CD8-positive, alpha-beta memory T cell (primary cell): ENCODE results near the gene OPA1. TPM values are rescaled to one million over a fixed set of nuclear protein-coding genes. Genes with fewer than 3 reads are reported as not detected.

Experiments
- CTCF ChIA-PET: fragments of 350-600 bp; sonication (Branson Sonifier 250); formaldehyde crosslinking; loops from one replicate; lab custom pipeline; 2021; ENCODE audit warnings: antibody characterized with exemption; lab: Charles Lee
- POLR2A ChIA-PET: fragments of 350-600 bp; sonication (Branson Sonifier 250); formaldehyde crosslinking; loops from one replicate; lab custom pipeline; 2021; ENCODE audit warnings: antibody characterized with exemption; lab: Charles Lee
- DNase-seq, 5 donors: peaks; one replicate each; pipeline versions ENCODE4 v3.0.0 to v3.0.0-alpha.2; 2020 to 2022; ENCODE audit warnings: mixed read lengths in 1 of 5
- H3K27ac ChIP-seq: one replicate; pipeline ENCODE4 v1.7.0; 2013; ENCODE audit warnings: low read depth, mild to moderate bottlenecking, low read length, moderate library complexity
- H3K27me3 ChIP-seq: 2 replicates; pipeline ENCODE4 v1.7.0; 2013; ENCODE audit warnings: low read length, mild to moderate bottlenecking; ENCODE audit not compliant: insufficient read depth, poor library complexity, severe bottlenecking
- H3K36me3 ChIP-seq: 2 replicates; pipeline ENCODE4 v1.7.0; 2013; ENCODE audit warnings: mild to moderate bottlenecking, low read length, moderate library complexity; ENCODE audit not compliant: insufficient read depth
- H3K4me1 ChIP-seq: 2 replicates; pipeline ENCODE4 v1.7.0; 2013; ENCODE audit warnings: mild to moderate bottlenecking, low read length, moderate library complexity; ENCODE audit not compliant: insufficient read depth
- H3K4me3 ChIP-seq: 2 replicates; pipeline ENCODE4 v1.7.0; 2013; ENCODE audit warnings: mild to moderate bottlenecking, low read length
- H3K9me3 ChIP-seq: 2 replicates; pipeline ENCODE4 v1.7.0; 2013; ENCODE audit warnings: mild to moderate bottlenecking, low read length
- H3K27ac Mint-ChIP-seq, 8 donors: one replicate each; pipeline ENCODE4 v1.8.0; 2020 to 2021; ENCODE audit warnings: mixed read lengths in 8 of 8, mild to moderate bottlenecking in 6 of 8, inconsistent platforms in 3 of 8, moderate library complexity in 3 of 8
- H3K27me3 Mint-ChIP-seq, 2 donors: one replicate each; pipeline ENCODE4 v1.8.0; 2020 to 2021; ENCODE audit warnings: mixed read lengths in 2 of 2, mild to moderate bottlenecking in 1 of 2, moderate library complexity in 1 of 2
- H3K36me3 Mint-ChIP-seq, 3 donors: one replicate each; pipeline ENCODE4 v1.8.0; 2020 to 2021; ENCODE audit warnings: mixed read lengths in 3 of 3, inconsistent platforms in 1 of 3, mild to moderate bottlenecking in 1 of 3
- H3K4me1 Mint-ChIP-seq, 3 donors: one replicate each; pipeline ENCODE4 v1.8.0; 2020 to 2021; ENCODE audit warnings: mixed read lengths in 3 of 3, inconsistent platforms in 1 of 3, mild to moderate bottlenecking in 1 of 3
- H3K4me3 Mint-ChIP-seq, 7 donors: one replicate each; pipeline ENCODE4 v1.8.0; 2020 to 2021; ENCODE audit warnings: mixed read lengths in 7 of 7, mild to moderate bottlenecking in 6 of 7, moderate library complexity in 4 of 7, inconsistent platforms in 2 of 7
- H3K9me3 Mint-ChIP-seq, 5 donors: one replicate each; pipeline ENCODE4 v1.8.0; 2020 to 2022; ENCODE audit warnings: mixed read lengths in 5 of 5, mild to moderate bottlenecking in 3 of 5, moderate library complexity in 2 of 5, inconsistent platforms in 1 of 5
- polyA plus RNA-seq: library from polyadenylated mRNA; unstranded; fragments of 300-500 nt; fragmentation: Illumina TruSeq; gene quantifications from one replicate; pipeline ENCODE4 v1.2.3, GENCODE V29; 2021
- total RNA-seq, 2 experiments: library from RNA; stranded (reverse); gene quantifications; one replicate each; pipeline ENCODE4 v1.2.3, GENCODE V29; 2021

OPA1 gene
- total and polyA plus RNA-seq, 3 experiments from 2014 or later = 25.4 to 93.7 (median 86.1) TPM

DNA sequence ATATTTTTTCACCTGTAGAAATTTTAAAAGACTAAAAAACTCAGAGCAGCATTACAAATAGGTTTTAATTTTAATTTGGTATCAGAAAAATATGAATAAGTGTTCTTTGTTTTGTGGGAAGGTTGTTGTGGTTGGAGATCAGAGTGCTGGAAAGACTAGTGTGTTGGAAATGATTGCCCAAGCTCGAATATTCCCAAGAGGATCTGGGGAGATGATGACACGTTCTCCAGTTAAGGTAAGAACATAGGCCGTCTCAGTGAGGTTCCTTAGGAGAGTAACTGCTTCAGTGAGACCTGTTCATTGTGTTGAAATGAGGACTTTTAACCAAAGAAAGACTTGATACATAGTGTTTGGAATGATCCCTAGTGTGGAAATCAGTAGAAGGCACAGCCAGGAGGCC lies 44.8 kb downstream of the OPA1 start:
- Histone ChIP-seq H3K27ac (no peak overlapping the region), H3K9me3 (no peaks in the 10 kb centered on the region), H3K27me3 (no peaks in the 10 kb centered on the region), H3K4me3 (no peak overlapping the region), H3K4me1 (no peaks in the 10 kb centered on the region), H3K36me3 (peaks cover 21% of the 10 kb centered on the region)
- H3K27ac Mint-ChIP-seq = no peak overlapping the region
- POLR2A ChIA-PET = no interaction called here
- DNase-seq = no peak
- no peaks in the 10 kb centered on the region for H3K9me3 Mint-ChIP-seq
- no peak overlapping the region for H3K4me3 Mint-ChIP-seq
- H3K36me3 Mint-ChIP-seq = peaks cover 13 to 36% (median 15%) of the 10 kb centered on the region in 3 donors
- CTCF ChIA-PET = no interaction called here
- H3K4me1 Mint-ChIP-seq = no peaks in the 10 kb centered on the region
- no peaks in the 10 kb centered on the region for H3K27me3 Mint-ChIP-seq

DNA sequence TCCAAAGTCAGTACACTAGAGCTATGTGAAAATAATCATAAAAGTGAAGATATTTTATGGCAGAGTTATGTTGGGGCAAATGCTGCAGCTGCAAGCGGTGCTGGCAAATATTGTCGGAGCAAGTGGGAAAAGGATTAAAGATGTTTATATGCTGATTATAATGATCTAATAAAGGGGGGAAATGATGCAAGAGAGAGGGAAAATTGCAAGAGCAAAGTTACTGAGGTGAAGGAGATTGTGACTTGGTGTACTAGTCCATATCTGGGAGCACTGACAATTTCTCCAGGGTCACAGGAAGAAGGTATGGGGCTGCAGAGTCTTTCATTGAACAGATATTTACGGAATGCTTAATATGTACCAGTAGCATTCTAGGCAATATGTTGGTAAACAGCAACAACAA lies 45.8 kb downstream of the OPA1 start:
- H3K27ac Mint-ChIP-seq = no peak overlapping the region
- Histone ChIP-seq H3K36me3 (peaks cover 21% of the 10 kb centered on the region), H3K4me3 (no peak overlapping the region), H3K4me1 (no peaks in the 10 kb centered on the region), H3K27me3 (no peaks in the 10 kb centered on the region), H3K27ac (no peak overlapping the region), H3K9me3 (no peaks in the 10 kb centered on the region)
- H3K9me3 Mint-ChIP-seq = no peaks in the 10 kb centered on the region
- ChIA-PET CTCF (no interaction called here), POLR2A (no interaction called here)
- no peak for DNase-seq
- H3K4me3 Mint-ChIP-seq = no peak overlapping the region
- H3K27me3 Mint-ChIP-seq = no peaks in the 10 kb centered on the region
- no peaks in the 10 kb centered on the region for H3K4me1 Mint-ChIP-seq
- H3K36me3 Mint-ChIP-seq = peaks cover 14 to 37% (median 15%) of the 10 kb centered on the region in 3 donors

DNA sequence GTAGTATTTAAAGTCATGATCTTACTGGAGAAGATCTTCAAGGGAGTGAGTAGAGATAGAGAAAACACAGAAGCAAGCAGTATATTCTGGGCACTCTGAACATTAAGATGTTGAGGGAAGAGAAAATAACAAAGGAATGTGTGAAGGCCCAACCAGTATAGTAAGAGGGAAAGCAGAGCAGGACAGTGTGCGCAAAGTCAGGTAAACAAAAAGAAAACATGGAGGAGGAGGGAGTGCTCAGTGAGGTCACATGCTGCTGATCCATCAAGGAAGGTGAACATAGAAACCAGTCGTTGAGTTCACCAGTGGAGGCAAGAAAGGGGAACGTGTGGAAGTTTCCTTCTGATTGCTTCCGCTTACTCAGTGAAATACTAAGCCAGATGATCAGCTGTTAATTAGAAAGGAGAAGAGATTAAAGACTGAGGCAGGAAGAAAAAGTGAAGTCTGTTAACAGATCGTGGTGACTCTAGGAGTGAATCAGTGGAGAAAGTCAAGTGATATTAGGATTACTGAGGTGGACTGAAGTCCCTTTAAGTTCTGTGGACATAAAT lies 47.2 kb downstream of the OPA1 start:
- DNase-seq = no peak
- no peaks in the 10 kb centered on the region for H3K27me3 Mint-ChIP-seq
- Histone ChIP-seq H3K9me3 (no peaks in the 10 kb centered on the region), H3K4me3 (no peak overlapping the region), H3K27me3 (no peaks in the 10 kb centered on the region), H3K4me1 (no peaks in the 10 kb centered on the region), H3K27ac (no peak overlapping the region), H3K36me3 (peaks cover 26% of the 10 kb centered on the region)
- H3K27ac Mint-ChIP-seq = no peak overlapping the region
- no peaks in the 10 kb centered on the region for H3K9me3 Mint-ChIP-seq
- POLR2A ChIA-PET = no interaction called here
- peaks cover 9 to 45% (median 18%) of the 10 kb centered on the region in 3 donors for H3K36me3 Mint-ChIP-seq
- H3K4me3 Mint-ChIP-seq = no peak overlapping the region
- no peaks in the 10 kb centered on the region for H3K4me1 Mint-ChIP-seq
- CTCF ChIA-PET = interaction anchor here (0.6 kb wide), 1 partner anchor 818 kb away, joined by 4 read pairs; no protein-coding TSS in a partner anchor

DNA sequence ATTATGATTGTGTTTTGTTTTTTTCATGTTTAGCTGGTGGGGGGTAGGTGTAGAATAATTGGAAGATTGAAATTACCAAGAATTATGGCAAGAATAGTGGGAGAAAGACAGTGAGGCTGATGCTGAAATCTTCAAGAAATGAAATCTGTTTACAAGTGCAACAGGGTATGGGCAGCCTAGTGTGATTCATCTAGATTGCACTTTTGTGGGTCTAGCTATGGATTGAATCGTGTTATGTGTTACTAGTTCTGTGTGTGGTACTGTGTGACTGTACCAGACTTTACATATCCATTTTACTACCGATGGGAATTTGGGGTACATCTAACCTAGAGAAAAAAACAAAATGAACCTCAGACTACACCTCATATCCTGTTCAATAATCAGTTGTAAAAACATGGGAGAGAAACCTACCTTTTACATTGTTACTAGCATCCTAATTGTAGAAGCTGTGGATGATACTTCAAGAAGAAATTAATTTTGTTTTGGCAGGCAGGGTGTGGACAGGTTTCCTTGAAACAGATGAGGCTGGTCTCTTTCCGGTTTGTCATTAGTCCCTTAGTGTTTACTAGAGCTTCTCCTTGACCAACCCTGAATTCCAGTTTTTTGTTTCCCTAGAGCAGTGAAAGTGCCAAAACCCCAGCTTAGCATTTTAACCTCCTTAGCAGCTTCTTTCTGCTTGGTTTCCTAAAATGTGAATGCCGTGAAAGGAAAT lies 47.9 kb downstream of the OPA1 start:
- DNase-seq = no peak
- H3K27me3 Mint-ChIP-seq = no peaks in the 10 kb centered on the region
- ChIA-PET POLR2A (no interaction called here), CTCF (interaction anchor here (1.4 kb wide), 1 partner anchor 25 kb away, joined by 4 read pairs; no protein-coding TSS in a partner anchor)
- H3K27ac Mint-ChIP-seq = no peak overlapping the region
- H3K36me3 ChIP-seq = peaks cover 25% of the 10 kb centered on the region
- no peaks in the 10 kb centered on the region for H3K27me3 ChIP-seq
- no peak overlapping the region for H3K4me3 ChIP-seq
- no peaks in the 10 kb centered on the region for H3K9me3 Mint-ChIP-seq
- H3K9me3 ChIP-seq = no peaks in the 10 kb centered on the region
- no peaks in the 10 kb centered on the region for H3K4me1 ChIP-seq
- H3K4me3 Mint-ChIP-seq = no peak overlapping the region
- peaks cover 5 to 47% (median 19%) of the 10 kb centered on the region in 3 donors for H3K36me3 Mint-ChIP-seq
- H3K27ac ChIP-seq = no peak overlapping the region
- no peaks in the 10 kb centered on the region for H3K4me1 Mint-ChIP-seq

DNA sequence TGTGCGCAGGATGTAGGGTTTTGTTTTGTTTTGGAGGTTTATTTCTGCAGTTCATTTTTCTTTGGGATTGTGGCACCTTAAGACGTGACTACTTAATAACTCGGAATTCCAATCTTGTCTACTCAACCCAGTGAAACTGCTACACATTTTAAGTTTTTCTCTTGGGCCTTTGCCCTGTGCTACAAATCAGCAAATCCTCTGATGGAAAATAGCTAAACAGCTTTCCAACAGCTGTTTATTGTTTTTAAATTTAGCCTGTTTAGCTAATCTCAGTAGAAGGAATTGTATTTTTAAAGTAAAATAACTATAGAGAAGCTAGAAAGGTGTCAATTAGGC lies 48.4 kb downstream of the OPA1 start:
- H3K27ac ChIP-seq = no peak overlapping the region
- no peaks in the 10 kb centered on the region for H3K9me3 Mint-ChIP-seq
- no peak for DNase-seq
- H3K9me3 ChIP-seq = no peaks in the 10 kb centered on the region
- H3K4me1 ChIP-seq = no peaks in the 10 kb centered on the region
- ChIA-PET POLR2A (no interaction called here), CTCF (interaction anchor here (1.4 kb wide), 1 partner anchor 25 kb away, joined by 4 read pairs; no protein-coding TSS in a partner anchor)
- H3K36me3 ChIP-seq = peaks cover 20% of the 10 kb centered on the region
- H3K4me3 ChIP-seq = no peak overlapping the region
- no peak overlapping the region for H3K4me3 Mint-ChIP-seq
- no peaks in the 10 kb centered on the region for H3K4me1 Mint-ChIP-seq
- no peaks in the 10 kb centered on the region for H3K27me3 ChIP-seq
- H3K27ac Mint-ChIP-seq = no peak overlapping the region
- H3K36me3 Mint-ChIP-seq = peaks cover 5 to 47% (median 20%) of the 10 kb centered on the region in 3 donors
- no peaks in the 10 kb centered on the region for H3K27me3 Mint-ChIP-seq

DNA sequence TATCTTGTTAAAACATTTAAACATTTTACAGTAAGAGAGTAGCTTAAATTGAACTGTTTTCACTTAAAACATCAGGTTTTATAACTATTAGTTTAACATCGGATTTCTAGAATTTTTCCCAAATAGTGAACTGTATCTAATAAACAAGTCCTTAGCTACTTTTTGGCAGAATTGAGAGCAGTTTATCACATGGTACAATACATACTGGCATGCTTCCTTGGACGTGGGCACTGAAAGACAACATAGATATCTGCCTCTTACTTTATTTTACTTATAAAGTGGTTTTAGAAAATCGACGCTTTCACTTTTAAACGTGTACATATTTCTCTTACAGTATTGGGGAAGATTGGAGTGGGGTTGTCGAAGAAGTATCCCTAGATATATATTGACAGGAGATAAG lies 52.8 kb downstream of the OPA1 start:
- no peak for DNase-seq
- no peak overlapping the region for H3K4me3 ChIP-seq
- H3K27ac Mint-ChIP-seq = no peak overlapping the region
- no peaks in the 10 kb centered on the region for H3K27me3 ChIP-seq
- H3K27me3 Mint-ChIP-seq = no peaks in the 10 kb centered on the region
- ChIA-PET CTCF (interaction anchor here (0.9 to 1.6 kb wide), 2 partner anchors 13 to 20 kb away, joined by 3 read pairs; no protein-coding TSS in a partner anchor), POLR2A (no interaction called here)
- no peak overlapping the region for H3K27ac ChIP-seq
- H3K4me1 ChIP-seq = no peaks in the 10 kb centered on the region
- H3K36me3 ChIP-seq = peaks cover 25% of the 10 kb centered on the region
- H3K4me3 Mint-ChIP-seq = no peak overlapping the region
- H3K36me3 Mint-ChIP-seq = peaks cover 9 to 81% (median 26%) of the 10 kb centered on the region in 3 donors
- H3K9me3 Mint-ChIP-seq = no peaks in the 10 kb centered on the region
- H3K9me3 ChIP-seq = no peaks in the 10 kb centered on the region
- H3K4me1 Mint-ChIP-seq = no peaks in the 10 kb centered on the region

DNA sequence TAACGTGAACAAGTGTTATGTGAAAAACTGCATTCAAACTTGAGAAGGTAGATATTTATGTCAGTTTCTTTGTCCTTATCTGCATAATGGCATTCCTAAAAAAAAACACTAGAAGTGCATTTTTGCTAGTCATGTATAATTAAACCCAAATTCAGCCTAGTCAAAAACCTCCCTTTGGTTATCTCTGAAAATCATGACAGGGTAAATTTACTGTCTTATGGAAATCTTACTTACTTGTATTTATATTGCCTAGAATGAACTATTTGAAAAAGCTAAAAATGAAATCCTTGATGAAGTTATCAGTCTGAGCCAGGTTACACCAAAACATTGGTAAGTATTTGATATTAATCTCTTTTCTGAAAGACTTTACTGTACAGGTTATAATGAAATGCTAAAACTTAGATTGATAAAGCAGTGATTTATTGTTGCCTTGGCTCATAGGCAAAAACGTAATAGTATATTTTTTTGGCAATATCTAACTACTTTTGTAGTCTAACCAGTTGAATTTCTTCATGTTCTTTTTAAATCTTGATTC lies 55.6 kb downstream of the OPA1 start:
- Mint-ChIP-seq H3K27ac (no peak overlapping the region), H3K27me3 (no peaks in the 10 kb centered on the region), H3K9me3 (no peaks in the 10 kb centered on the region), H3K4me3 (no peak overlapping the region), H3K36me3 (peaks cover 9 to 87% (median 22%) of the 10 kb centered on the region in 3 donors), H3K4me1 (no peaks in the 10 kb centered on the region)
- DNase-seq = no peak
- H3K9me3 ChIP-seq = no peaks in the 10 kb centered on the region
- no peaks in the 10 kb centered on the region for H3K27me3 ChIP-seq
- ChIA-PET POLR2A (no interaction called here), CTCF (no interaction called here)
- no peak overlapping the region for H3K4me3 ChIP-seq
- H3K4me1 ChIP-seq = no peaks in the 10 kb centered on the region
- peaks cover 23% of the 10 kb centered on the region for H3K36me3 ChIP-seq
- H3K27ac ChIP-seq = no peak overlapping the region

DNA sequence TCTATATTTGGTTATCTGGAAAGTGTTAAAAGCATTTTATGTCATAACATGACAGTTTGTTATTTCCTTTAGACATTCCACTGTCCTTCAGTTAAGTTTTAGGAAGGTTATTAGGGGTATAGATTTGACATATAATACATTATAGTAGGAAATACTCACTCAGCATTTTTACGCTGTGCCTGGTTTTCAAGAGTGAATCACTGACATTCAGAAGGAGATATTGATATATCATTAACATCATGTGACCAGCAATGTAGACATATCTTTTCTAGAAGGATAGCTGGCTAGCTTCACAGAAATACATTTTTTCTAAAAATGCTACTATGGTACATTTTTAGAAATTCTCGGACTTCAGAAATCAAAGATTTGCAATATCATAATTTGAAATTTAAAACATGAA lies 57.6 kb downstream of the OPA1 start:
- Histone ChIP-seq H3K36me3 (peaks cover 25% of the 10 kb centered on the region), H3K9me3 (no peaks in the 10 kb centered on the region), H3K4me3 (no peak overlapping the region), H3K4me1 (no peaks in the 10 kb centered on the region), H3K27ac (no peak overlapping the region), H3K27me3 (no peaks in the 10 kb centered on the region)
- DNase-seq = no peak
- Mint-ChIP-seq H3K27me3 (no peaks in the 10 kb centered on the region), H3K4me3 (no peak overlapping the region), H3K4me1 (no peaks in the 10 kb centered on the region), H3K36me3 (peaks cover 9 to 86% (median 19%) of the 10 kb centered on the region in 3 donors), H3K9me3 (no peaks in the 10 kb centered on the region), H3K27ac (no peak overlapping the region)
- ChIA-PET POLR2A (no interaction called here), CTCF (no interaction called here)
